GM23248 (cell line): Measurements from ENCODE around the gene KLHL12.

Experiments used
- EZH2 ChIP-seq: fragments of 200-600 bp; sonication (generic); IDR thresholded peaks from 2 replicates; pipeline ENCODE4 v1.6.1; 2018; ENCODE audit warnings: antibody characterized with exemption, mild to moderate bottlenecking; ENCODE audit not compliant: insufficient read depth, poor library complexity, severe bottlenecking
- EZH2phosphoT487 ChIP-seq: fragments of 200-600 bp; sonication (generic); IDR thresholded peaks from 2 replicates; pipeline ENCODE4 v1.6.1; 2018; ENCODE audit warnings: antibody characterized with exemption, moderate library complexity, mild to moderate bottlenecking, low read depth; ENCODE audit not compliant: insufficient read depth

DNA sequence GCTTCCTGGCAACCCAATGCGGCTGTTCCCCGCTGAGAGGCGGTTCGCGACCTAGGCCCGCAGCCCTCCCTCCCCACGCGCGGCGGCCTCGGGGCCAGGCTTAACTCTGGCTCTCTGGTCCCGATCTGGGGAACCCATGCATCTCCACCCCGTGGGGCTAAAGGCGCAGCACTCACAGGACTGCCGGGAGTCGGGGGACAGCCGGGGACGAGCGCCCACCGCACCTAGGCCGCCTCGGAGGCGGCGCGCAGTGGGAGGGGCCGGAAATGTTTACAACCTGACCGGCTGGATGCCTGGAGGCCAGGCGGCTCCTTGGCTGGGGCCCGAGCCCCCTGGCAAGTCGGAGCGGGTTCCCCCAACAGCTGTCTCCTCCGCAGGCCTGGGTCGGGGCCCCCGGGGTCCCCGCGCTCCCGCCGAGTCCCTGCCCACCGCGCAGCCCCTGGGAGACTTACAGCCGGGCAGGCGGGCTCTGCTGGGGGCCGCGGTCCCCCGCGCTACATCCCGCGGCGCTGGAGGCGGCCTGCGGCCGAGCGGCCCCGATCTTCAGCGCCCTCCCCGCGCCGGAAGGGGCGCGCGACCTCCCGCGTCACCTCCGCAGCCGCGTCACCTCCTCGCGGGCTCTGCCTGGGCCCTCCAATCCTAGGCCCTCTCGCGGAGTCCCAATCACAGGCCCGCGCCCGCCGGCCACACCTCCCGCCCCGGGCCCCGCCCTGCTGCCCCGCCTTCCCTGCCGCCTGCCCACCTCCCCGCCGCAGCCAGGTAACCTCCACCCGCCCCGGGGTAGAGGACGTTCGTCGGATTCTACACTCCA is 30.9 kb upstream of the KLHL12 start, which contains the start of gene ADIPOR1:
- TF ChIP-seq EZH2 (no peak), EZH2phosphoT487 (no peak)
